ENCODE measurements around the gene AMER3.

Gene AMER3

GRCh38 chr2:130790804-130791616, 35.7 kb downstream of the AMER3 start:
- TF ChIP-seq FOXP2 (optimal IDR thresholded peaks at IDR 0.05; ENCODE audit: borderline replicate concordance, extremely low read depth, extremely low read length, insufficient read depth), result no peak

GRCh38 chr2:130791617-130791939, 36.2 kb downstream of the AMER3 start:
- TF ChIP-seq FOXP2 (optimal IDR thresholded peaks at IDR 0.05; ENCODE audit: borderline replicate concordance, extremely low read depth, extremely low read length, insufficient read depth) (no peak), TAF1 (IDR thresholded peaks at IDR 0.05; ENCODE audit: borderline replicate concordance, insufficient read depth, low read length) (no peak), SIN3A (IDR thresholded peaks at IDR 0.05; ENCODE audit: borderline replicate concordance, insufficient read depth, low read length) (no peak), POLR2AphosphoS5 (IDR thresholded peaks at IDR 0.05; ENCODE audit: low read depth, low read length) (no peak)
- TF ChIP-seq, protein P1, sequence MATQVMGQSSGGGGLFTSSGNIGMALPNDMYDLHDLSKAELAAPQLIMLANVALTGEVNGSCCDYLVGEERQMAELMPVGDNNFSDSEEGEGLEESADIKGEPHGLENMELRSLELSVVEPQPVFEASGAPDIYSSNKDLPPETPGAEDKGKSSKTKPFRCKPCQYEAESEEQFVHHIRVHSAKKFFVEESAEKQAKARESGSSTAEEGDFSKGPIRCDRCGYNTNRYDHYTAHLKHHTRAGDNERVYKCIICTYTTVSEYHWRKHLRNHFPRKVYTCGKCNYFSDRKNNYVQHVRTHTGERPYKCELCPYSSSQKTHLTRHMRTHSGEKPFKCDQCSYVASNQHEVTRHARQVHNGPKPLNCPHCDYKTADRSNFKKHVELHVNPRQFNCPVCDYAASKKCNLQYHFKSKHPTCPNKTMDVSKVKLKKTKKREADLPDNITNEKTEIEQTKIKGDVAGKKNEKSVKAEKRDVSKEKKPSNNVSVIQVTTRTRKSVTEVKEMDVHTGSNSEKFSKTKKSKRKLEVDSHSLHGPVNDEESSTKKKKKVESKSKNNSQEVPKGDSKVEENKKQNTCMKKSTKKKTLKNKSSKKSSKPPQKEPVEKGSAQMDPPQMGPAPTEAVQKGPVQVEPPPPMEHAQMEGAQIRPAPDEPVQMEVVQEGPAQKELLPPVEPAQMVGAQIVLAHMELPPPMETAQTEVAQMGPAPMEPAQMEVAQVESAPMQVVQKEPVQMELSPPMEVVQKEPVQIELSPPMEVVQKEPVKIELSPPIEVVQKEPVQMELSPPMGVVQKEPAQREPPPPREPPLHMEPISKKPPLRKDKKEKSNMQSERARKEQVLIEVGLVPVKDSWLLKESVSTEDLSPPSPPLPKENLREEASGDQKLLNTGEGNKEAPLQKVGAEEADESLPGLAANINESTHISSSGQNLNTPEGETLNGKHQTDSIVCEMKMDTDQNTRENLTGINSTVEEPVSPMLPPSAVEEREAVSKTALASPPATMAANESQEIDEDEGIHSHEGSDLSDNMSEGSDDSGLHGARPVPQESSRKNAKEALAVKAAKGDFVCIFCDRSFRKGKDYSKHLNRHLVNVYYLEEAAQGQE (IDR thresholded peaks at IDR 0.05; ENCODE audit: insufficient read depth in 1 of 2, low read depth in 2 of 2, low read length in 2 of 2), result no peak

DNA sequence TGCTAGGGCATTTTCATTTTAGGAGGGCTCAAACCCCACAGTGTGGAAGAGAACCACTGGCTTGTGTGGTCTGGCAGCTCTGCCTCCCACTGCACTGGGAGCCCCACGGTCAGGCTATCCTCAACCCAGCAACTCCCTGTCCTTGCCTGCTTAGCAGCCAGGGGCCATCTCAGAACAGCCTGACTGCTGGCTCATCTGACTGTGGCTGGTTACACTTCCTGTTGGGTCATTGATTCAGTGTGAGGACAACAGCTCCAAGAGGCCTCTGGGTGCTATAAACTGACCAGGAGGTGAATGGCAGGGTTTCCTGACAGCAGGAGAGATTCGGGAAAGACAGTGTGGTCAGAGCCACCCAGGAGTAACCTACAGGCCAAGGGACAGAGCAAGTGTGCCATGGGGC, 40.1 kb downstream of the AMER3 start:
- no peak for TF ChIP-seq POLR2AphosphoS5 (IDR thresholded peaks at IDR 0.05; ENCODE audit: low read depth, low read length)

DNA sequence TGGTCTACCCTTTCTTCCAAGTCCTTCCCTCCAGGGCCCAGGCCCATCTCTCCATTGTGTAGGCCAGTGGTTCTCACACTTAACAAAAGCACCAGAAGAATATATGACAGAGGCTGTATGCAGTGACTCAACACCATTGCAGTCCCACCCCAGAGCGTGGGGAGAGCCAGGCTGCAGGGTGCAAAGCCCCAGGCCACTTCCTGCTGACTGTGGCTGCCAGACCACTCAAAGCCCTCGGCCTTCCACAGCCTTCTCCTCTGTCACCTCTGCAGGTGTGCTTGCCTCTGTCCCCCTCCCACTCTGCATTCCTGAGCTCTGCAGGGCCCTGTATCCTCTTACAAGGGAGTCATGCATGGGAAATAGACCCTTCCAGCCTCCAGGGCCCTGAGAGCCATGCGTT, 41.0 kb downstream of the AMER3 start:
- TF ChIP-seq FOXP2 (optimal IDR thresholded peaks at IDR 0.05; ENCODE audit: borderline replicate concordance, extremely low read depth, extremely low read length, insufficient read depth), result no peak
- no peak for TF ChIP-seq SIN3A (IDR thresholded peaks at IDR 0.05; ENCODE audit: borderline replicate concordance, insufficient read depth, low read length)
- no peak for TF ChIP-seq POLR2AphosphoS5 (IDR thresholded peaks at IDR 0.05; ENCODE audit: low read depth, low read length)
- TF ChIP-seq TAF1 (IDR thresholded peaks at IDR 0.05; ENCODE audit: borderline replicate concordance, insufficient read depth, low read length), result no peak
- TF ChIP-seq, protein P1 (IDR thresholded peaks at IDR 0.05; ENCODE audit: insufficient read depth in 1 of 2, low read depth in 2 of 2, low read length in 2 of 2), result no peak

DNA sequence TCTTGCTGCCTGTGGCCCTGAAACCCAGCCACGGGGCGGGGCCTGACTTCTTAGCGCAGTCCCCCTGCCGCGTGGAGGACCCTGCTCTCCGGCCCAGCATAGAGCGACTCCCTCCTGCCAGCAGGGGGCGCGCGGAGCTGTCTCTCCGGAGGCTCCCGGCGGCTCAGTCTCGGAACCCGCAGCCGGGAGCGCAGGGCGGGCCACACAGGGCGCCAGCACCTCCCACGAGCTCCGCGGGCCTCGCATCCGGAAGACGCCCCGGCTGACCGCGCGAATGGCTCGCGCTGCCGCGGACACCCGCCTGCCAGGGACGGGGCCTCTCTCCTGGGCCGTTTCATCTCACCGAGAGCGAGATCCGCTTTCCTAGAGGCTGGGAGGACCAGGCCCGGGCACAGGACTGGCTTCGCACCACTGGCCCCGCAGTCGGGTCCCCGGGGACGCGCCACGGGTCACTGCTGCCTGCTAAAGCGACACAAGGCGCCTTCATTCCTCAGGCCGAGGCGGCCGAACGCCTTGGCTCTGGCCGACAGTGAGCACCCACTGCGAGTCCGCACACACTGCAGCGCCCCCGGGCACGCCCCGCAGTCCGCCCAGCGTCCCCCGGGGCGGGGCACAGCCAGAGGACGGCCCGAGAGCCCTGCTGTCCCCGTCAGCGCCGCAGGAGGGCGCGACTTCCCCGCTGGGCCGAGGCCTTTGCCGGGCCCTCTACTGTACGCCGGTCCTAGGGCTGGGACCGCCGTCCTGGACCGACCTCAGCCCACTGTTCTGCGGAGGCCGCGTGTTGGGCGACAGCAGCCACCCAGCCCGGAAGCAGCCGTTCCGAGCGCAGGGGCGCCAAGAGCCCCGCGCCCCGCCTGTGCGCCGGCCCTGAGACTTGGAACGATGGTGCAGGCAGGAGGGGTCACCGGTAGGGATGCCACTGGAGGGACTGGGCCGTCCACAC, 42.4 kb downstream of the AMER3 start:
- TF ChIP-seq POLR2AphosphoS5 (IDR thresholded peaks at IDR 0.05; ENCODE audit: low read depth, low read length), result no peak
- TF ChIP-seq FOXP2 (optimal IDR thresholded peaks at IDR 0.05; ENCODE audit: borderline replicate concordance, extremely low read depth, extremely low read length, insufficient read depth), result peak; percentile 94

- TF ChIP-seq FOXP2 (optimal IDR thresholded peaks at IDR 0.05; ENCODE audit: borderline replicate concordance, extremely low read depth, extremely low read length, insufficient read depth) (peak; percentile 35), TAF1 (IDR thresholded peaks at IDR 0.05; ENCODE audit: borderline replicate concordance, insufficient read depth, low read length) (no peak), SIN3A (IDR thresholded peaks at IDR 0.05; ENCODE audit: borderline replicate concordance, insufficient read depth, low read length) (no peak), POLR2AphosphoS5 (IDR thresholded peaks at IDR 0.05; ENCODE audit: low read depth, low read length) (no peak)
Measured at GRCh38 chr2:130798472-130799218, 43.3 kb downstream of the AMER3 start.

- TF ChIP-seq POLR2AphosphoS5 (IDR thresholded peaks at IDR 0.05; ENCODE audit: low read depth, low read length) (no peak), SIN3A (IDR thresholded peaks at IDR 0.05; ENCODE audit: borderline replicate concordance, insufficient read depth, low read length) (no peak), FOXP2 (optimal IDR thresholded peaks at IDR 0.05; ENCODE audit: borderline replicate concordance, extremely low read depth, extremely low read length, insufficient read depth) (no peak), TAF1 (IDR thresholded peaks at IDR 0.05; ENCODE audit: borderline replicate concordance, insufficient read depth, low read length) (no peak)
- TF ChIP-seq, protein P1 (IDR thresholded peaks at IDR 0.05; ENCODE audit: insufficient read depth in 1 of 2, low read depth in 2 of 2, low read length in 2 of 2), result no peak
Measured at GRCh38 chr2:130799295-130799694, 44.0 kb downstream of the AMER3 start.
